ENCODE results near the gene RPL34.

Gene RPL34

GRCh38 chr4:108622022-108622421, 1.6 kb downstream of the RPL34 start:
- CTCF ChIA-PET: no interaction called here
- peaks cover 26 to 63% of the 10 kb centered on the region in 2 experiments for H3K36me3 ChIP-seq (ENCODE audit: control insufficient read depth in 2 of 2, insufficient read depth in 1 of 2, low read length in 2 of 2)
- no peak overlapping the region for H3K27ac ChIP-seq (ENCODE audit: extremely low read depth, low read depth, low read length)
- POLR2A ChIA-PET: no interaction called here
- H3K4me1 ChIP-seq (ENCODE audit: control insufficient read depth, insufficient read depth, low read length): no peaks in the 10 kb centered on the region
- no peak for TF ChIP-seq ZFHX2 (tag by site-specific recombination; conservative IDR thresholded peaks at IDR 0.05)
- TF ChIP-seq ZNF280C (tag by site-specific recombination; IDR thresholded peaks at IDR 0.05): no peak
- no peak for TF ChIP-seq ZNF768 (tag by site-specific recombination; IDR thresholded peaks at IDR 0.05)
- TF ChIP-seq BCL11A (tag by site-specific recombination; IDR thresholded peaks at IDR 0.05; ENCODE audit: low read depth): no peak
- TF ChIP-seq ZNF37A (tag by site-specific recombination; IDR thresholded peaks at IDR 0.05): no peak
- TF ChIP-seq PATZ1 (tag by site-specific recombination; IDR thresholded peaks at IDR 0.05): no peak
- no peak for TF ChIP-seq MYNN (tag by site-specific recombination; IDR thresholded peaks at IDR 0.05; ENCODE audit: borderline replicate concordance)
- no peak for TF ChIP-seq ZNF776 (tag by site-specific recombination; IDR thresholded peaks at IDR 0.05; ENCODE audit: borderline replicate concordance)
- no peak for TF ChIP-seq PRDM10 (tag by site-specific recombination; IDR thresholded peaks at IDR 0.05)
- TF ChIP-seq ZNF555 (tag by site-specific recombination; conservative IDR thresholded peaks at IDR 0.05): no peak
- TF ChIP-seq ZNF391 (tag by site-specific recombination; IDR thresholded peaks at IDR 0.05; ENCODE audit: borderline replicate concordance, low read depth): no peak
- no peak for TF ChIP-seq ZBTB1 (tag by site-specific recombination; IDR thresholded peaks at IDR 0.05)
- H3K9me3 ChIP-seq (ENCODE audit: control insufficient read depth, insufficient read depth, low read depth, low read length): no peaks in the 10 kb centered on the region
- H3K4me3 ChIP-seq (ENCODE audit: low read depth, low read length): no peak overlapping the region

GRCh38 chr4:108622828-108623227, 2.5 kb downstream of the RPL34 start:
- H3K9me3 ChIP-seq (ENCODE audit: control insufficient read depth, insufficient read depth, low read depth, low read length): no peaks in the 10 kb centered on the region
- POLR2A ChIA-PET: interaction anchor here (0.7 kb wide), 1 partner anchor 9 kb away, joined by 3 read pairs; no protein-coding TSS in a partner anchor
- no peaks in the 10 kb centered on the region for H3K4me1 ChIP-seq (ENCODE audit: control insufficient read depth, insufficient read depth, low read length)
- peaks cover 34 to 71% of the 10 kb centered on the region in 2 experiments for H3K36me3 ChIP-seq (ENCODE audit: control insufficient read depth in 2 of 2, insufficient read depth in 1 of 2, low read length in 2 of 2)
- CTCF ChIA-PET: no interaction called here
- no peak overlapping the region for H3K4me3 ChIP-seq (ENCODE audit: low read depth, low read length)
- H3K27ac ChIP-seq (ENCODE audit: extremely low read depth, low read depth, low read length): no peak overlapping the region
- TF ChIP-seq ZNF514 (tag by site-specific recombination; IDR thresholded peaks at IDR 0.05) (no peak), ZNF133 (tag by site-specific recombination; IDR thresholded peaks at IDR 0.05) (no peak), ZNF792 (tag by site-specific recombination; IDR thresholded peaks at IDR 0.05) (no peak), ZNF610 (tag by site-specific recombination; IDR thresholded peaks at IDR 0.05; ENCODE audit: borderline replicate concordance) (no peak), ZNF202 (tag by site-specific recombination; IDR thresholded peaks at IDR 0.05; ENCODE audit: borderline replicate concordance) (no peak), ZNF366 (tag by site-specific recombination; conservative IDR thresholded peaks at IDR 0.05) (no peak), KLF8 (tag by site-specific recombination; IDR thresholded peaks at IDR 0.05) (no peak), ZNF184 (tag by site-specific recombination; IDR thresholded peaks at IDR 0.05) (no peak), ZNF292 (tag by site-specific recombination; IDR thresholded peaks at IDR 0.05; ENCODE audit: borderline replicate concordance, low read depth) (no peak), ZNF529 (tag by site-specific recombination; IDR thresholded peaks at IDR 0.05; ENCODE audit: insufficient replicate concordance) (no peak), ZNF704 (tag by site-specific recombination; IDR thresholded peaks at IDR 0.05) (no peak), GLIS1 (tag by site-specific recombination; IDR thresholded peaks at IDR 0.05) (no peak), PBX3 (CRISPR knock-in tag; IDR thresholded peaks at IDR 0.05) (no peak)

Measured in HEK293 (cell line).